ENCODE results near the gene CHIT1.
A peak's percentile ranks its signal among the peaks of the same experiment; 100 is the strongest.

DNA sequence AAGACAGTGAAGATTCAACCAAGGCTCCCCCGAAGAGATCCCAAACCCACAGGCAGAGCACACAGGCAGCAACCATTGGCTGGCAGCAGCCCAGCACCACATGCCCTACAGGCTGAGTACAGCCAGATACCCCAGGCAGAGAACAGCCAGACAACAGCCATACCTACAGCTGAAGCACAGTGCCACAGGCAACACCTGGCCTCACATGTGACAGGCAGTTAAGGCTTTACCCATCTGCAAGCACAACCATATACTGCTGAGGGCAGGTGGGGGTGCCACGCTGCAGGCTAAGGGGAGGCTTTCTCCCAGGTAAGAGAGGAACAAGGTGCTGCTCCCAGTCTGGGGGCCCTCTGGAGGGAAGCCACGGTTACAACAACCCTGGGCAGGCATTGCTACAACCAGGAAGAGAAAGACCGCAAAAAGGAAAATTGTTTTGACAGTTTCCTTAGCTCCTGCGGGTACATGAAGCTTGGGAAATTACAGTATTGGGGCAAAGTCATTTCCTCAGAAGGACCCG, 12.3 kb downstream of the CHIT1 start:
- TF ChIP-seq, protein P1, sequence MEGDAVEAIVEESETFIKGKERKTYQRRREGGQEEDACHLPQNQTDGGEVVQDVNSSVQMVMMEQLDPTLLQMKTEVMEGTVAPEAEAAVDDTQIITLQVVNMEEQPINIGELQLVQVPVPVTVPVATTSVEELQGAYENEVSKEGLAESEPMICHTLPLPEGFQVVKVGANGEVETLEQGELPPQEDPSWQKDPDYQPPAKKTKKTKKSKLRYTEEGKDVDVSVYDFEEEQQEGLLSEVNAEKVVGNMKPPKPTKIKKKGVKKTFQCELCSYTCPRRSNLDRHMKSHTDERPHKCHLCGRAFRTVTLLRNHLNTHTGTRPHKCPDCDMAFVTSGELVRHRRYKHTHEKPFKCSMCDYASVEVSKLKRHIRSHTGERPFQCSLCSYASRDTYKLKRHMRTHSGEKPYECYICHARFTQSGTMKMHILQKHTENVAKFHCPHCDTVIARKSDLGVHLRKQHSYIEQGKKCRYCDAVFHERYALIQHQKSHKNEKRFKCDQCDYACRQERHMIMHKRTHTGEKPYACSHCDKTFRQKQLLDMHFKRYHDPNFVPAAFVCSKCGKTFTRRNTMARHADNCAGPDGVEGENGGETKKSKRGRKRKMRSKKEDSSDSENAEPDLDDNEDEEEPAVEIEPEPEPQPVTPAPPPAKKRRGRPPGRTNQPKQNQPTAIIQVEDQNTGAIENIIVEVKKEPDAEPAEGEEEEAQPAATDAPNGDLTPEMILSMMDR (IDR thresholded peaks at IDR 0.05 in 8 of 11, conservative IDR thresholded peaks at IDR 0.05 in 3 of 11), result peak in 1 of 11 experiments; percentile 6
- TF ChIP-seq POLR2A (IDR thresholded peaks at IDR 0.05), result no peak
